IPS-18c (cell line): Measurements from ENCODE around the gene BAMBI.
A peak's percentile ranks its signal among the peaks of the same experiment; 100 is the strongest.

Experiments used
- H3K4me3 ChIP-seq: 2 replicates; pipeline ENCODE4 v1.7.0; 2013; ENCODE audit warnings: low read depth, mild to moderate bottlenecking, low read length, moderate library complexity; ENCODE audit not compliant: insufficient read depth
- H3K9me3 ChIP-seq: one replicate; pipeline ENCODE4 v1.6.1; 2013; ENCODE audit warnings: mild to moderate bottlenecking, low read length, moderate library complexity; ENCODE audit not compliant: control insufficient read depth, insufficient read depth

The BAMBI gene

DNA sequence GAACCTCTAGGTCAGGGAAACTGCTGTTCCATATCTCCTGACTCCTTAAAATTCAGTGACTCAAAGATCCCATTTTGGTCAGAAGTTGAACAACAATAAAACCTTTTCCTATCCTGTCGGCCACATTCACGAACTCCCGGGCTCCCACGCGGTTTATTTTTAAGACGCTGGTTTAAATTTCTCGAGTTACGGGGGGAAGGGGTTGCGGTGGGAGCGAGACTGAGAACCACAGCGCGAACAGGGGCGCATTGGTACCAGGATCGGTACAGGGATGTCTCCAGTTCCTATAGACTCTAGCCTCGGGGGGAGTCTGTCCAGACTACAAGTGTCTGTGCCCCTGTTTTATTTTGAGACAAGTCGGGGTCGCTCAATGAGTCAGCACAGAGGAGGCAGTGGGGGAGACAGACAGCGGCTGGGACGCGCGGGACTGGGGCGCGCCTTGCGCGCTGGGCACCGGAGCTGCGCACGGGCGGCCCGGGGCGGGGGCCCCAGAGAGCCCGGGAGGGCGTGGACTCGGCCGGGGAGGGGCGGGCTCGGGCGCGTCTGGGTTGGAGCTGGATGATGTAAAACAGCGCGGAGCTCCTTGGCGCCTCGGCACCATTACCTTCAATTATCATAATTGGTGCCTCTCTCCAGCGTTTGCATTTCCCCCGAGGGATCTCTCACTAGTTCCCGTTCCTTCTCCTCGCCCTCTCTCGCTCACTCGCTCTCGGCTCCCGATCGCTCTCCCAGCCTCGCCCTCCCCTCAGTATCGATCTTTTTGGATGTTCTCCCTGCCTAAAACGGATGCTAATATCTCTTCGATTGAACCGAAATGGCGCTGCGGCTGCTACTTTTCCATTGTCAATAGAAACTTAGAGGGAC, 8.7 kb upstream of the BAMBI start:
- H3K4me3 ChIP-seq: peak overlapping the region; percentile 62
- H3K9me3 ChIP-seq: no peaks in the 10 kb centered on the region

DNA sequence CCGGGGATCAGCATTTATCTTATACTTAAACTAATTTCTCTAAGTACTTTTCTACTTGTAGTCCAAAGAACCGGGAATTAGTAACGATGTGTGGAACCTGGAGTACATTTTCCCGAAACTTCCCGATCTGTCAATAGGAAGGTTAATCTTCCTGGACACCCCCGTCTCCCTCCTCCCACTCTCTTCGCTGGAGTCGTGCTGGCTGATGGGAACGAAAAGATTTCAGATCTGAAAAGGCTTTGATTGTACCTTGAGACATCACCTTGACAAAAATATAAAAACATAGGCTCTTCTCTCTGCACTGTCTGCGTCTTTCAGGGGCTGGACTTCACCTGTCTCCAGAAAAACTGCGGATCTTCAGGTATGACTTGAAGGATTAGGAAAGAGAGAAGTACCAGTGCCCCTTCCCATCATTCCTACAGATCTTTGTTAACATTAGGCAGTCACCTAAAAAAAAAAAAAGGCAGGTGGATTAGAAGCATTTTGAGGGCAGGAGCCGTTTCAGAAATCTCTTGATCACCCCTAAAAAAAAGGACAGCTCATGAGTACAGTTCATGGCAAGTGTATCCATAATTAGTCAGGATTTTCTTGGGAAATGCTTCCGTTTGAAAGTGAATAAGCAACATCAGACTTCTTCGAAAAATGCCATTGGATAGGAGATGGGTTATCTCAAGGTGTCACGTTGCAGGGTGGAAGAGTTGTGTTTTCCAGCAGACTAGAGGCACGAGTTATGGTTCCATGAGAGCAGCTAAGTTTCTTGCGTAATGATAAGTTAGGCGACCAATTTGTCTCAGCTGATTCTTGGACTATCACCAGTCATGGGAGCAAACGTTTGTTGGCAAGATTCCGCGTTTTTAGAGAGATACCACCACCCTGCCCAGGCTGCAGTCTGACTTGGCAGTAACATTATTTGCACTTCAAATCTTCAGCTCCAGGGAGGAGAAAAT, 7.8 kb upstream of the BAMBI start:
- peak overlapping the region; percentile 62 for H3K4me3 ChIP-seq
- no peaks in the 10 kb centered on the region for H3K9me3 ChIP-seq

DNA sequence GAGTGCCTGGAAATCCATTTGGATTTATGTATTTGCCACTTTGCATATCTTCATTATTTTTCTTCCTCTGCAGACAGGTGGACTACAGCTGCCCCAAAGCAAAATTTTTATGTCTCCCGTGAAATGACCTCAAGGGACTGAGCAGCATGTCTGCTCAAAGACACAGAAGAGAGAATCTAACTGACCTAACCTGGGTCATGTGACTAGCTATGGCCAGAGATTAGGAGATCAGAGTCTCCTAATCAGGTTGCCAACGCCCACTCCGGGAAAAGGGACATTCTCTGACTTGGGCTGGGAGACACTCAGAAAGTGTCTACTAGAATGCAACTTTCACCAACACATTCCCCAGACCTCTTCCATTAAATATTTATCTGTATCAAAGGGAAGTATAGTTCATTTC, 2.5 kb upstream of the BAMBI start:
- Histone ChIP-seq H3K4me3 (no peak overlapping the region), H3K9me3 (no peaks in the 10 kb centered on the region)

- no peaks in the 10 kb centered on the region for H3K9me3 ChIP-seq
- peak overlapping the region; percentile 82 for H3K4me3 ChIP-seq
Observed at GRCh38 chr10:28676326-28676967, 874 bp upstream of the BAMBI start.

DNA sequence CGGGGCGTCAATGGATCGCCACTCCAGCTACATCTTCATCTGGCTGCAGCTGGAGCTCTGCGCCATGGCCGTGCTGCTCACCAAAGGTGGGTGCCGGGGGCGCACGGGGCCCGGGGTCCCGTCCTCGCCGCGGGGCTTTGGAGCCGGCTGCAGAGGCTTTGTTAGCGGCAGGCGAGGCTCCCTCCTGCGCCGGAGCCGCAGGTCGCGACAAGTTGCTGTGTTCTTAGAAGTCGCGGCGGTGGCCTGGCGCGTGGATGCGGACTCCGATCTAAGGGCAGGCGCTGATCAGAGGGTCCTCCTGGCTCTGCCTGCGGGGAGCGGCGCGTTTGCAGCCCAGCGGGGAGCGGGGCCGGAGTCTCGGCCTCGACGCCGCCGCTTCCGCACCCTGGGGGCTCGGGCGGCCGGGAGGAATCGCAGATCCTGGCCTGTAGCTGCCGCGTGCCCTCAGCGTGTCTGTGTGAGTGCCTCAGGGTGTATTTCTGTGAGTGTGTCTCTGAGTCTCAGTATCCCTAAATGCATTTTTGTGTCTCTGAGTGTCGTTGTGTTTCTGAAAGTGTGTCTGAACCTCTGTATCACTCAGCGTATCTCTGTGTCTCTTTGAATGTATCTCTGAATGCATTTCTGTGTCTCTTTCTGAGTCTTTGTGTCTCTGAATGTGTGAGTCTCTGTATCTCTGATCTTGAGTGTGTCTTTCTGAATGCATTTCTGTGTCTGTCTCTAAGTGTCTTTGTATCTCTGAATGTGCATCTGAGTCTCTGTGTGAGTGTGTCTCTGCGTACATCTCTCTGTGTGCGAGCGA, 766 bp downstream of the BAMBI start:
- H3K4me3 ChIP-seq: peak overlapping the region; percentile 82

GRCh38 chr10:28678687-28679457, 1.6 kb downstream of the BAMBI start:
- Histone ChIP-seq H3K9me3 (no peaks in the 10 kb centered on the region), H3K4me3 (peak overlapping the region; percentile 82)

More for the DNA sequence above, 766 bp downstream of the BAMBI start:
- no peaks in the 10 kb centered on the region for H3K9me3 ChIP-seq

DNA sequence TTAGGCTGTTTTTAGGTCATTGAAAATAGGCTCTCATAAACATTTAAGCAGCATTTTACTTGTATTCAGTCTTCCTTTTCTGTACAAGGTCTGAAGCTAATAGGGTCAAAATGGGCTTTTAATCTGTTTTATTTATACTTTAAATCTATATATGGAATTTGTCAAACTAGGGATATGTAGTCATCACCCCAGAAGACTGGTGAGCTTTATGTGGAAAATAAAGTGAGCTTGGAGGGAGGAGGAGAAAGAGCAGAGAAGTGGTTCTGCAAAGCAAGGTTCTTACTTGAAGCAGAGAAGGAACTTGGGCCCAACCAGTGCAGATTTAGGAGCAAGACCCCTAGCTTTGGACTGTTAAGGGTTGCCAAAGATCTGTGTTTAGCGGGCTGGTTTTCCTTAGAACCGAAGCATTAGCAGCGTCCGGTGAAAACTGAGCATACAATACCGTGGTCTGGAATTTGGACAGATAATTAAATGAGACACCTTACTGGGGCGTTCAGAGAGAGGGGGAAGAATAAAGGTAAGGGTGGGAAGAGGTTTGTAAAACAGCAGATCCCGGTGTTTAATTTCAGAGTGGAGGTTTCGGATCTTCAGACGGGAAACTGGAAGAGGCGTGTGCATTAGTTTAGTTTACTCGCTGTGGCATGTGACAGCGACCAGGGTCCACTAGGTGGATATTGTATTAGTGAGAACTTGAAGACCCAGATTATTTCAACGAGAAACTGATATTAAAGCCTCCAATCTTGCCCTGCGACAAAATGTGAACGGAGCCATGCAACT, 2.4 kb downstream of the BAMBI start:
- H3K4me3 ChIP-seq: peak overlapping the region; percentile 49; the same call in 1 of the 2 replicates
- no peaks in the 10 kb centered on the region for H3K9me3 ChIP-seq

GRCh38 chr10:28680358-28680752, 3.0 kb downstream of the BAMBI start:
- Histone ChIP-seq H3K4me3 (peak overlapping the region; percentile 49; the same call in 1 of the 2 replicates), H3K9me3 (no peaks in the 10 kb centered on the region)

DNA sequence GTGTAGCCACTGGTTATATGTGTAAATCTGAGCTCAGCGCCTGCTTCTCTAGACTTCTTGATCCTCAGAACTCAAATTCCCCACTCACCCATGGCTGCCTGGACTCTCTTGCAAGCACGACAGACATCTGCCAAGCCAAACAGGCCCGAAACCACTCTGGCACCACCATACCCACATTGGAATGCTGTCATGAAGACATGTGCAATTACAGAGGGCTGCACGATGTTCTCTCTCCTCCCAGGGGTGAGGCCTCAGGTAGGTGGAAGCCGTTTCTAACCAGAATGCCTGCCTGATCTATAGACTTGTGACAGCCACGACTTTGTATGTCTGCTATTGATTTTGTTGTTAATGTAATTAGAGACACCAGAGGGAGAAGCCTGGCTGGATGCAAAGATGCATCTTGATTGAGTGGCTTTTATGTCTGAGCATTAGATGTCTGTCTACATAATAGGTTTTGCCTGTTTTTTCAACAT, 4.0 kb downstream of the BAMBI start:
- H3K4me3 ChIP-seq: no peak overlapping the region

DNA sequence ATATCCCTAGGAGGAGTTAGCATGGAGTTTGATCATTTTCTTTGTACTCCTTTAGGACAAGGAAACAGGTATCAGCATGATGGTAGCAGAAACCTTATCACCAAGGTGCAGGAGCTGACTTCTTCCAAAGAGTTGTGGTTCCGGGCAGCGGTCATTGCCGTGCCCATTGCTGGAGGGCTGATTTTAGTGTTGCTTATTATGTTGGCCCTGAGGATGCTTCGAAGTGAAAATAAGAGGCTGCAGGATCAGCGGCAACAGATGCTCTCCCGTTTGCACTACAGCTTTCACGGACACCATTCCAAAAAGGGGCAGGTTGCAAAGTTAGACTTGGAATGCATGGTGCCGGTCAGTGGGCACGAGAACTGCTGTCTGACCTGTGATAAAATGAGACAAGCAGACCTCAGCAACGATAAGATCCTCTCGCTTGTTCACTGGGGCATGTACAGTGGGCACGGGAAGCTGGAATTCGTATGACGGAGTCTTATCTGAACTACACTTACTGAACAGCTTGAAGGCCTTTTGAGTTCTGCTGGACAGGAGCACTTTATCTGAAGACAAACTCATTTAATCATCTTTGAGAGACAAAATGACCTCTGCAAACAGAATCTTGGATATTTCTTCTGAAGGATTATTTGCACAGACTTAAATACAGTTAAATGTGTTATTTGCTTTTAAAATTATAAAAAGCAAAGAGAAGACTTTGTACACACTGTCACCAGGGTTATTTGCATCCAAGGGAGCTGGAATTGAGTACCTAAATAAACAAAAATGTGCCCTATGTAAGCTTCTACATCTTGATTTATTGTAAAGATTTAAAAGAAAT, 4.8 kb downstream of the BAMBI start:
- Histone ChIP-seq H3K9me3 (no peaks in the 10 kb centered on the region), H3K4me3 (no peak overlapping the region)

More for the DNA sequence above, 4.0 kb downstream of the BAMBI start:
- no peaks in the 10 kb centered on the region for H3K9me3 ChIP-seq

- Histone ChIP-seq H3K4me3 (no peak overlapping the region), H3K9me3 (no peaks in the 10 kb centered on the region)
Observed at GRCh38 chr10:28684157-28684985, 7.0 kb downstream of the BAMBI start.

- no peak overlapping the region for H3K4me3 ChIP-seq
- H3K9me3 ChIP-seq: no peaks in the 10 kb centered on the region
Observed at GRCh38 chr10:28684986-28685580, 7.8 kb downstream of the BAMBI start.

DNA sequence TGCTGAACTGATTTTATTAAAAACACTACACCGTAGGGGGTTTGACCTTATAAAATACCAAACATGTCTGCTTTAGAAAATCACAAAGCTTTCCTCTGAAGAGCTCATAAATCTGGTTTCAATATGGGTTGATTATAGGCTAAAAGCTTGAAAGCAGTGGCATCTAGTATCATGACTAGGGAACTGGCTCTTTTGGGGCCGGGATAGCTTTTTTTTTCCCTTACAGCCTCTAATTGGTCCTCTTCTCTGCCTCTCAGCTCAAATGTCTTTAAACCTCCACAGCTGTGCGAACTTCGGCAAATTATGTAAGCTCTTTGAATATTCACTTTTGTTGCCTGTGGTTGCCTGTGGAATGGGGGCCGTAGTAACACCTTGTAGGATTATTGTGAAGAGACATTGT, 8.4 kb downstream of the BAMBI start:
- H3K9me3 ChIP-seq: no peaks in the 10 kb centered on the region
- no peak overlapping the region for H3K4me3 ChIP-seq
